ENCODE data around the gene PPP6R2.
"Not testable (repeated sequence)": the region's sequence is repeated elsewhere in the genome, so short reads cannot be mapped to it uniquely, and the experiment has no call there.

Gene PPP6R2

DNA sequence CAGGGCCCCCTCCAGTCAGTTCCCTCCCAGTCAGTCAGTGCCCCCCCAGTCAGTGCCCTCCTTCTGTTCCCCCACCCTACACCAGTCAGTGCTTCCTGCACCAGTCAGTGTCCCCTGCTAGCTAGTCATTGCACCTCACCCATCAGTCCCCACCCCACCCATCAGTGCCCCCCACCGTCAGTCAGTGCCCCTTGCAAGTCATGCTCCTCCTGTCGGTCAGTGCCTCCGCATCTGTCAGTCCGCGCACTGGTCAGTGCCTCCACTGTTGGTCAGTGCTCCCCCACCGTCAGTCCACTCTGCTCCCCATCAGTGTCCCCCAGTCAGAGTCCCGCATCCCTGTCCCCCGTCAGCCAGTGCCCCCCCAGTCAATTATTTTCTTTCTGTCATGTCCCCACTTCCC lies 3.3 kb downstream of the PPP6R2 start:
- no peak overlapping the region for H3K4me3 ChIP-seq (ENCODE audit: insufficient read depth, low read depth, low read length)
- no peaks in the 10 kb centered on the region for H3K27me3 ChIP-seq (ENCODE audit: control insufficient read depth, insufficient read depth, low read length, poor library complexity, severe bottlenecking)
- H3K27ac ChIP-seq (ENCODE audit: insufficient read depth, low read depth, low read length, poor library complexity, severe bottlenecking): no peak overlapping the region
- H3K36me3 ChIP-seq (ENCODE audit: control insufficient read depth, insufficient read depth, low read length): no peaks in the 10 kb centered on the region
- WGBS, 2 experiments: 76 to 80% methylated on average over 8 of the region's 8 CpGs
- no peaks in the 10 kb centered on the region for H3K4me1 ChIP-seq (ENCODE audit: control insufficient read depth, insufficient read depth, low read length)
- no peaks in the 10 kb centered on the region for H3K9me3 ChIP-seq (ENCODE audit: control insufficient read depth, low read length)

DNA sequence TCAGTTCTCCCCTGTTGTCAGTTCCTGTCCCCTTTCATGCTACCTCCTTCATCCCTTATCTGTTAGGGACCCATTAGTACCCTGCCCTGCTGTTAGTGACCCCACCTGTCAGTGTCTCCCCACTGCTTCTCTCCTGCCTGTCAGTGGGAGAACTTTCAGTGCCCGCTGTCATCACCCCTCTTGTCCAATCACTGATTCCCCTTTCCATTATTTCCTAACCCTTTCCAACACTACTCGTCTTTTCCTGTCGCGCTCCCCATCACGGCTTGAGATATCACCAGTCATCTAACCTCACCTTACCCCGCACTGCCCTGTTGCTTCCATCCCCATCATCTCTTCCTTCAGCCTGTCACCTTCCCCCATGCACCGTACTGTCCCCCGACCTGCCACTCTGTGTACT lies 4.0 kb downstream of the PPP6R2 start:
- 89 to 91% methylated on average over 8 of the region's 8 CpGs for WGBS, 2 experiments
- Histone ChIP-seq H3K27ac (ENCODE audit: insufficient read depth, low read depth, low read length, poor library complexity, severe bottlenecking) (no peak overlapping the region), H3K4me3 (ENCODE audit: insufficient read depth, low read depth, low read length) (no peak overlapping the region), H3K4me1 (ENCODE audit: control insufficient read depth, insufficient read depth, low read length) (no peaks in the 10 kb centered on the region), H3K36me3 (ENCODE audit: control insufficient read depth, insufficient read depth, low read length) (no peaks in the 10 kb centered on the region), H3K27me3 (ENCODE audit: control insufficient read depth, insufficient read depth, low read length, poor library complexity, severe bottlenecking) (no peaks in the 10 kb centered on the region), H3K9me3 (ENCODE audit: control insufficient read depth, low read length) (no peaks in the 10 kb centered on the region)

DNA sequence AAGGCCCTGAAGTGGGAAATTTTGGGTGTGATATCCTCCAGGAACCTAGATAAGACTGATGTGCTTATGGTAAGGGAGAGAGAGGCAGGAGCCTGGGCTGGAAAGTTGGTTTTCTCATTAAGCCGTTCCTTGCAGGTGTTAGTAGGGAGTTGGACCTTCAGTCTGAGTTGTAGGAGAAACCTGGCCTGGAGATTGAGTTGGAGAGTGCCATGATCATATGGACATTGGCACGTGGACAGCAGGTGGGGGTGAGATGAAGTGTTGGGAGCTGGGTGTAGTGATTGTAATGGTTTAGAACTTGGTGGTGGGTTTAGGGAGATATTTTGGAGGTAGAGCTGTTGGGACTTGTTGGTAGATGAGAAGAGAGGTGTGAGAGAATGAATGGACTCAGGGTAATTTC lies 4.9 kb downstream of the PPP6R2 start:
- Histone ChIP-seq H3K27me3 (ENCODE audit: control insufficient read depth, insufficient read depth, low read length, poor library complexity, severe bottlenecking) (no peaks in the 10 kb centered on the region), H3K4me3 (ENCODE audit: insufficient read depth, low read depth, low read length) (no peak overlapping the region), H3K4me1 (ENCODE audit: control insufficient read depth, insufficient read depth, low read length) (no peaks in the 10 kb centered on the region), H3K36me3 (ENCODE audit: control insufficient read depth, insufficient read depth, low read length) (no peaks in the 10 kb centered on the region), H3K9me3 (ENCODE audit: control insufficient read depth, low read length) (no peaks in the 10 kb centered on the region), H3K27ac (ENCODE audit: insufficient read depth, low read depth, low read length, poor library complexity, severe bottlenecking) (no peak overlapping the region)
- 87 to 94% methylated on average over 2 of the region's 2 CpGs for WGBS, 2 experiments

DNA sequence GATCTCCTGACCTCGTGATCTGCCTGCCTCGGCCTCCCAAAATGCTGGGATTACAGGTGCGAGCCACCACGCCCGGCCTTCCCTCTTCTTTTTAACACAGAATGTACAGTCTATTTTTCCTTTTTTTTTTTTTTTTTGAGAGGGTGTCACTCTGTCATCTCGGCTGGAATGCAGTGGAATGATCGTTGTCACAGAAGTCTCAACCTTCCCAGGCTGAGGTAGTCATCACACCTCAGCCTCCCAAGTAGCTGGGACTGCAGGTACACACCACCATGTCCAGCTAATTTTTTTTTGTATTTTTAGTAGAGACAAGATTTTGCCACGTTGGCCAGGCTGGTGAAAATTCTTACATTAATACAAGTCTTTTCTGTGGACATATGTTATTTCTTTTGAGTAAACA lies 13.1 kb downstream of the PPP6R2 start:
- WGBS, 2 experiments: 93 to 97% methylated on average over 8 of the region's 8 CpGs
- H3K4me3 ChIP-seq (ENCODE audit: insufficient read depth, low read depth, low read length): no peak overlapping the region
- H3K4me1 ChIP-seq (ENCODE audit: control insufficient read depth, insufficient read depth, low read length): no peaks in the 10 kb centered on the region

DNA sequence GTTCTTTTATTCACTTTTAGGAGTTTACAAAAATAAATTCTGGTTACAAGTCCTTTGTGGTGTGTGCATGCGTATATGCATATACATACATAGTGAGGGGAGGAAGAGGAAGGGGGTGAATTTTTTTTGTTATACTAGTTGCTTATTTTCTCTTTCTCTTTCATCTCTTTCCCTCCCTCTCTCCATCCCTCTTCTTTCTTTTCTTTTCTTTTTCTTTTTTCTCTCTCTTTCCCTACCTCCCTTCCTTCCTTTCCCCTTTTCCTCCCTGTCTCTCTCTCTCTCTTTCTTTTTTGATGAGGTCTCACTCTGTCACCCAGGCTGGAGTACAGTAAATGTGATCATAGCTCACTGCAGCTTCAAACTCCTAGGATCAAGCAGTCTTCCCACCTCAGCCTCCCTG lies 14.1 kb downstream of the PPP6R2 start:
- Histone ChIP-seq H3K9me3 (ENCODE audit: control insufficient read depth, low read length) (no peaks in the 10 kb centered on the region), H3K27me3 (ENCODE audit: control insufficient read depth, insufficient read depth, low read length, poor library complexity, severe bottlenecking) (no peaks in the 10 kb centered on the region), H3K27ac (ENCODE audit: insufficient read depth, low read depth, low read length, poor library complexity, severe bottlenecking) (no peak overlapping the region), H3K4me3 (ENCODE audit: insufficient read depth, low read depth, low read length) (no peak overlapping the region), H3K36me3 (ENCODE audit: control insufficient read depth, insufficient read depth, low read length) (no peaks in the 10 kb centered on the region), H3K4me1 (ENCODE audit: control insufficient read depth, insufficient read depth, low read length) (no peaks in the 10 kb centered on the region)
- no CpG with 5 or more reads among the region's 1 CpG for WGBS, 2 experiments

More for the DNA sequence above, 13.1 kb downstream of the PPP6R2 start:
- no peaks in the 10 kb centered on the region for H3K27me3 ChIP-seq (ENCODE audit: control insufficient read depth, insufficient read depth, low read length, poor library complexity, severe bottlenecking)
- no peaks in the 10 kb centered on the region for H3K36me3 ChIP-seq (ENCODE audit: control insufficient read depth, insufficient read depth, low read length)
- no peaks in the 10 kb centered on the region for H3K9me3 ChIP-seq (ENCODE audit: control insufficient read depth, low read length)
- no peak overlapping the region for H3K27ac ChIP-seq (ENCODE audit: insufficient read depth, low read depth, low read length, poor library complexity, severe bottlenecking)

DNA sequence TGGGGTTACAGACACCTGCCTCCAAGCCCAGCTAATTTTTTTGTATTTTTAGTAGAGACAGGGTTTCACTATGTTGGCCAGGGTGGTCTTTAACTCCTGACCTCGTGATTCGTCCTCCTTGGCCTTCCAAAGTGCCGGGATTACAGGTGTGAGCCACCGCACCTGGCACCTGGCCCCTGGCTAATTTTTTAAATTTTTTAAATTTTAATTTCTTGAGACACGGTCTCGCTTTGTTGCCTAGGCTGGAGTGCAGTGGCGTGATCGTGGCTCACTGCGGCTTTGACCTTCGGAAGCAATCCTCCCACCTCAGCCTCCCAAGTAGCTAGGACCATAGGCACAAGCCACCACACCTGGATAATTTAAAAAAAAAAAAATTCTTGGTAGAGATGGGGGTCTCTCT lies 14.6 kb downstream of the PPP6R2 start:
- no peak overlapping the region for H3K4me3 ChIP-seq (ENCODE audit: insufficient read depth, low read depth, low read length)
- no peak overlapping the region for H3K27ac ChIP-seq (ENCODE audit: insufficient read depth, low read depth, low read length, poor library complexity, severe bottlenecking)
- 87 to 88% methylated on average over 10 of the region's 10 CpGs for WGBS, 2 experiments
- no peaks in the 10 kb centered on the region for H3K4me1 ChIP-seq (ENCODE audit: control insufficient read depth, insufficient read depth, low read length)
- H3K27me3 ChIP-seq (ENCODE audit: control insufficient read depth, insufficient read depth, low read length, poor library complexity, severe bottlenecking): no peaks in the 10 kb centered on the region
- H3K9me3 ChIP-seq (ENCODE audit: control insufficient read depth, low read length): no peaks in the 10 kb centered on the region
- H3K36me3 ChIP-seq (ENCODE audit: control insufficient read depth, insufficient read depth, low read length): no peaks in the 10 kb centered on the region

DNA sequence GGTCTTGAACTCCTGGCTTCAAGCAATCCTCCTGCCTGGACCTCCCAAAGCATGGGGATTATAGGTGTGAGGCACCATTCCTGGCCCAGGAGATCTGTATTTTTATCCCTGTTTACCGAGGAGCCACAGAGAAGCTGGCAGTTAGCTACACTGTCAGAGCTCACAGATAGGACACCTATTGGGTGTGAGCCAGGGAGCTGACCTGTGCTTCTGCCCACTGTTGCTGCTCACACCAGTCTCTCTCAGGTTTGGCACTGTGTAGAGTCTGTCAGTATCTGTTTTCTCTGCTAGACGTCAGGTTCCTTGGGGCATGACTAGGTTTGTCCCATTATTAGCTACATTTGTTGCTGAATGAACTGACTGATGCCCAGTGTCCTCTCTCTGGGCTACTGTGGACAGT lies 17.5 kb downstream of the PPP6R2 start:
- Histone ChIP-seq H3K9me3 (ENCODE audit: control insufficient read depth, low read length) (no peaks in the 10 kb centered on the region), H3K4me1 (ENCODE audit: control insufficient read depth, insufficient read depth, low read length) (no peaks in the 10 kb centered on the region), H3K4me3 (ENCODE audit: insufficient read depth, low read depth, low read length) (no peak overlapping the region), H3K36me3 (ENCODE audit: control insufficient read depth, insufficient read depth, low read length) (no peaks in the 10 kb centered on the region), H3K27ac (ENCODE audit: insufficient read depth, low read depth, low read length, poor library complexity, severe bottlenecking) (no peak overlapping the region), H3K27me3 (ENCODE audit: control insufficient read depth, insufficient read depth, low read length, poor library complexity, severe bottlenecking) (no peaks in the 10 kb centered on the region)
- WGBS, 2 experiments: 92 to 96% methylated on average over 2 of the region's 2 CpGs

DNA sequence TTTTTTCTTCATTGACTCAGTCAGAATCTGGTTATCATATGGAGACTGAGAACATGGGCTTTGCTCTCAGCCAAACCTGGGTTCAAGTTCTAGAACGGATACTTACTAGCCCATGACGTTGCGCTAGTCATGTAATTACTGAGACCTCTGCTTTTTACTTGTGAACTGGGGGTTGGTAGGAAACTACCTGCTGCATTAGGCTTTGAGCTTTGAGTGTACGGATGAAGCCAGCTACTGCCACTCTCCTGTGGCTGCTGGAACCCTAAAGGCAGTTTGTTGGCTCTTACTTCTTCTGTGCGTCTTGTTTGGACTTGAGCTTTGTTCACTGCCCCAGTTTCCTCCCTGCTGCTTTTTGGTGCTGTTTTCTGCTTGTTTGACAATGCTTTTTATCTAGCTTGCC lies 18.1 kb downstream of the PPP6R2 start:
- WGBS, 2 experiments: 94 to 95% methylated on average over 5 of the region's 5 CpGs
- H3K27ac ChIP-seq (ENCODE audit: insufficient read depth, low read depth, low read length, poor library complexity, severe bottlenecking): no peak overlapping the region
- H3K27me3 ChIP-seq (ENCODE audit: control insufficient read depth, insufficient read depth, low read length, poor library complexity, severe bottlenecking): no peaks in the 10 kb centered on the region
- no peaks in the 10 kb centered on the region for H3K36me3 ChIP-seq (ENCODE audit: control insufficient read depth, insufficient read depth, low read length)
- H3K4me3 ChIP-seq (ENCODE audit: insufficient read depth, low read depth, low read length): no peak overlapping the region
- no peaks in the 10 kb centered on the region for H3K9me3 ChIP-seq (ENCODE audit: control insufficient read depth, low read length)
- no peaks in the 10 kb centered on the region for H3K4me1 ChIP-seq (ENCODE audit: control insufficient read depth, insufficient read depth, low read length)

DNA sequence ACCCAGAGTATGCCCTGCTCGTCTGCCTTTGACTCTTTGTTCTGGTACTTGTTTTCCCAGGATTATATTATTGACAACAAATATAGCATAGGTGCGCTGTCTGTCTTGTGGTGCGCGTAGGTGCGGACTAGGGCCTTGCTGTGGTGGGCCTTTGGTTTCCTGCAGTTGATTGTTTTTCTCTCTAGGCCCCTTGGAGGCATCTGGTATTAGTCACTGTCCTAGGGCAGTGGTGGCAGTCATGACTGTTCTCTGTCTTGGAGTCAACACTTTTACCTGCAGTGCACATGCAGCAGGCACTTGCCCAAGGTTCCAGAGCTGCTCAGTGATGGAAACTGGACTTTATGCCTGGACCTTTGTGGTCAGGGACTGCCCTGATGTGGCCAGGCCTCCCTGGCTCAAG lies 18.6 kb downstream of the PPP6R2 start:
- H3K36me3 ChIP-seq (ENCODE audit: control insufficient read depth, insufficient read depth, low read length): no peaks in the 10 kb centered on the region
- H3K4me3 ChIP-seq (ENCODE audit: insufficient read depth, low read depth, low read length): no peak overlapping the region
- H3K27ac ChIP-seq (ENCODE audit: insufficient read depth, low read depth, low read length, poor library complexity, severe bottlenecking): no peak overlapping the region
- no peaks in the 10 kb centered on the region for H3K27me3 ChIP-seq (ENCODE audit: control insufficient read depth, insufficient read depth, low read length, poor library complexity, severe bottlenecking)
- WGBS, 2 experiments: 91 to 94% methylated on average over 5 of the region's 5 CpGs
- H3K4me1 ChIP-seq (ENCODE audit: control insufficient read depth, insufficient read depth, low read length): no peaks in the 10 kb centered on the region
- no peaks in the 10 kb centered on the region for H3K9me3 ChIP-seq (ENCODE audit: control insufficient read depth, low read length)

DNA sequence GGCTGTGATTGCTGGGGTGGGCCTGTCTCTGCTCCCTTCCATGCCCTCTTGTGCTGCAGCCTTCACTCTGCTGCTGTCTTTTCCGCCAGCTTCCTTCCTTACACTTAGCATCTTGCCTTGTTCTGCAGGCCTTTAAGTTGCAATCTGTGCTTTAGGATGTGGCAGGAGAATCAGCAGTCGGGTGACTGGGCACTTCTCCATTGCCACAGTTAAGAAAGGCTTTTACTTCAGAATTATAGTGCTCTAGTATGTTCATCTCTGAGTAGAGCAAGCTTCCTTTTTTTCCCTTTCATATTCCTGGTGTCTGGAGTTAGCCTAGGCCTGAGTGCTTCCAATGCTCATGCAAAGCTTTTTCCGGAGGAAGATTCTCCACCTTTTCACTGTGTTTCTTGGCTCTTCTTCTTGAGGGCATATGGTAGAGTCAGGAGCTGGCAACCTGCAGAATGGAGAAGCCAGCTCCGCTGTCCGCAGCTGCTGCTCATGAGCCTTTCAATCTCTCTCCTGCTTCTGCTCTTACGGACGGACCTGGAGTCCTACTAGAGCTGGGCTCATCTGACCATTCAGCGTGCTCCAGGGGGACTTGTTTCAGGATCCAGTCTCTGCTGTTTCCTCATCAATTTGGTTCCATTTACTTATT lies 20.2 kb downstream of the PPP6R2 start:
- Histone ChIP-seq H3K27me3 (ENCODE audit: control insufficient read depth, insufficient read depth, low read length, poor library complexity, severe bottlenecking) (no peaks in the 10 kb centered on the region), H3K36me3 (ENCODE audit: control insufficient read depth, insufficient read depth, low read length) (no peaks in the 10 kb centered on the region), H3K4me3 (ENCODE audit: insufficient read depth, low read depth, low read length) (no peak overlapping the region), H3K27ac (ENCODE audit: insufficient read depth, low read depth, low read length, poor library complexity, severe bottlenecking) (no peak overlapping the region), H3K4me1 (ENCODE audit: control insufficient read depth, insufficient read depth, low read length) (no peaks in the 10 kb centered on the region), H3K9me3 (ENCODE audit: control insufficient read depth, low read length) (no peaks in the 10 kb centered on the region)
- WGBS, 2 experiments: 96% methylated on average over 8 of the region's 8 CpGs

DNA sequence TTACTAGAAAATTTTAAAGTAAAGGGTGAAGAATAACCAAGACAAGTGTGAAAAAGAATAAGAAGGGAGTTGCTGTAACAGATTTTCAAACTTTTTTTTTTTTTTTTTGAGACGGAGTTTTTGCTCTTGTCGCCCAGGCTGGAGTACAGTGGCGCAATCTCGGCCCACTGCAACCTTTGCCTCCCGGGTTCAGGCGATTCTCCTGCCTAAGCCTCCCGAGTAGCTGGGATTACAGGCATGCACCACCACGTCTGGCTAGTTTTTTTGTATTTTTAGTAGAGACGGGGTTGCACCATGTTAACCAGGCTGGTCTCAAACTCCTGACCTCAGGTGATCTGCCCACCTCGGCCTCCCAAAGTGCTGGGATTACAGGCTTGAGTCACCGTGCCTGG lies 20.7 kb downstream of the PPP6R2 start:
- 93 to 94% methylated on average over 11 of the region's 11 CpGs for WGBS, 2 experiments
- not testable (repeated sequence) for H3K9me3 ChIP-seq (ENCODE audit: control insufficient read depth, low read length); H3K4me3 ChIP-seq (ENCODE audit: insufficient read depth, low read depth, low read length); H3K27ac ChIP-seq (ENCODE audit: insufficient read depth, low read depth, low read length, poor library complexity, severe bottlenecking); H3K27me3 ChIP-seq (ENCODE audit: control insufficient read depth, insufficient read depth, low read length, poor library complexity, severe bottlenecking); H3K36me3 ChIP-seq (ENCODE audit: control insufficient read depth, insufficient read depth, low read length); H3K4me1 ChIP-seq (ENCODE audit: control insufficient read depth, insufficient read depth, low read length)

All from ectodermal cell (in vitro differentiated cells).